DMS79 (cell line): ENCODE measurements around the gene HOXD11.

Experiments used
- DNase-seq: peaks from one replicate; lab custom pipeline; 2025; lab: John Stamatoyannopoulos, UW

Gene HOXD11

DNA sequence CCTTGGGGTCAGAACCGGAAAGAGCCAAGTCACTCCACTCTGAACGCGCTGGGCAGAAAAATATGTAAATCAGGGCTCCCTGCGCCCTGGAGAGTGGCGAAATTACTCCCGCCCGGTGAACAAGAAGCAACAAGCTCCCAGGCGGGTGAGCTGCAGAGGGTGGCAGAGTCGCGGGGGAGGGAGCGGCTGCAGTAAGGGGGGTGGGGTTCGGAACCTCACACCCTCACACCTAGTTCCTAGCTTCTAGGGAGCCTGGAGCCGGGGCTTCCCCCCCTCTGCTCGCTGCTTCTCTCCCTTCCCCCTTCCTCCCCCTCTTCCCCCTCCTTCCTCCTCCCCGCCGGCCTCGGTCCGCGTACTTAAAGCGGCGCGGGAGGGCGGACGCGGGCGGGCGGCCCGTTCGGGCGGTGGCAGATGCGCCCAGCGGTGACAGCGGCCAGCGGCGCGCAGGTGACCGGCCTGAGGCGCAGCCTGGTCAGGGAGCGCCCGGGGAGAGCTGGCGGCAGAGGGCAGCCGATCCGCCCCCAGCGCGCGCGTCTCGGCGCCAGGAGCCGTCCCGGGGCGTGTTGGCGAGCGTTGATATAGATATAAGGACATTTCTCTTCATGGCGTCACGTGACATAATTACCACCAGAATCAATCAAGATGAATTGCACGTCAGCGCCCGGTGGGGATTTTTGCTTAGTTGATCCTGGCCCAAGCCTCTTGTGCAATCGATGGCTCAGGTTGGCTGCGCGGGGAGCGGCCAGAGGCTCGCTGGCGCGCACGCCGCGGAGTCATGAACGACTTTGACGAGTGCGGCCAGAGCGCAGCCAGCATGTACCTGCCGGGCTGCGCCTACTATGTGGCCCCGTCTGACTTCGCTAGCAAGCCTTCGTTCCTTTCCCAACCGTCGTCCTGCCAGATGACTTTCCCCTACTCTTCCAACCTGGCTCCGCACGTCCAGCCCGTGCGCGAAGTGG, at the start of gene HOXD11:
HOXD11 (plus strand) TSS at position 700 of the 959 bp plus-strand sequence; CDS start at position 776, 76 bp downstream.
- DNase-seq, result peak; percentile 78

GRCh38 chr2:176063958-176064357, 43.1 kb upstream of the HOXD11 start:
- peak; percentile 77 for DNase-seq

DNA sequence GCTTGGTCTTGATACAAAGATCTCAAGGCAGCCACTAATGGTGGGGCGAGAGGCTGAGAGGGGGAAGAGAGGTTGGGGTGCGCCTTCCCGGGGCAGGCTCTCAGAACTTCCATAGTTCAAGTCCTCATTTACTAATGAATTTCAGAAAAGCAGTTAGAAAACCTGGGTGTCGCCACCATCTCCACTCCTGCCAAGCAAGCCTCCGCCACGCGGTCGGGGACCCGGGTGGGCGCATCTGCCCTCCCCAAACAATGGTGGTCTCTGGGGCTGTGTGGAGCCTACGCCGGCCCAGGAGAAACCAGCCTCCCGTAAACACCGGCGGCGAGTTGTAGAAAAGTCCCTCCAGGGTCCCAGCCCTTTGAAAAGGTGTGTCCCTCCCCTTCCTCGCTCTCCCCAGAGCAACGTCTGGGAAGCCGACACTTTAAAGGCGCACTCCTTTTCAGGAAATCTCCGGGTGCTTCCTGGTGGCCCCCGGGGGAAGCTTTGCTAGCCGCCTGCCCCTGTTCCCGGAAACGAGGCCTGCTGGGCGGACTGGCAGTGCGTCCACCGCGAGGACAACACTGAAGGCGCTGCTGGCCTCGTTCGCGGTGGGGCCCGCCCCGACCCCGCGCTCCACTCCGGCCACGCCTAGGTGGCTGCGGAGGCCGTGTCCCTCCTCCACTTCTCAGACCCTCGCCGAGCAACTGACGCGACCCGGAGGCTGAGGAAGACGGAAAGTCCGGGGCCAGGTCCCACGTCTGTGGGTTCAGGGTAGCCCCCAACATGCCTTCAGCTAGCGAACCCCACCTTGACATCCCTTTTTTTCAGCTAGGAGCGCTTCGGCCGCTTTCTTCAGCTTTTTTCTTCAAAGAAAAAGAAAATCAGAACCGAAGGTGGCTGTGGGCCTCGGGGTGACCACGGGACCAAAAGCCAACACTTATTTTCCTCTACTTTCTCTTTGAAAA, 40.2 kb upstream of the HOXD11 start:
- DNase-seq, result no peak

GRCh38 chr2:176067589-176068418, 39.3 kb upstream of the HOXD11 start:
- DNase-seq, result no peak

- DNase-seq, result no peak
Observed at GRCh38 chr2:176068419-176068832, 38.7 kb upstream of the HOXD11 start.

DNA sequence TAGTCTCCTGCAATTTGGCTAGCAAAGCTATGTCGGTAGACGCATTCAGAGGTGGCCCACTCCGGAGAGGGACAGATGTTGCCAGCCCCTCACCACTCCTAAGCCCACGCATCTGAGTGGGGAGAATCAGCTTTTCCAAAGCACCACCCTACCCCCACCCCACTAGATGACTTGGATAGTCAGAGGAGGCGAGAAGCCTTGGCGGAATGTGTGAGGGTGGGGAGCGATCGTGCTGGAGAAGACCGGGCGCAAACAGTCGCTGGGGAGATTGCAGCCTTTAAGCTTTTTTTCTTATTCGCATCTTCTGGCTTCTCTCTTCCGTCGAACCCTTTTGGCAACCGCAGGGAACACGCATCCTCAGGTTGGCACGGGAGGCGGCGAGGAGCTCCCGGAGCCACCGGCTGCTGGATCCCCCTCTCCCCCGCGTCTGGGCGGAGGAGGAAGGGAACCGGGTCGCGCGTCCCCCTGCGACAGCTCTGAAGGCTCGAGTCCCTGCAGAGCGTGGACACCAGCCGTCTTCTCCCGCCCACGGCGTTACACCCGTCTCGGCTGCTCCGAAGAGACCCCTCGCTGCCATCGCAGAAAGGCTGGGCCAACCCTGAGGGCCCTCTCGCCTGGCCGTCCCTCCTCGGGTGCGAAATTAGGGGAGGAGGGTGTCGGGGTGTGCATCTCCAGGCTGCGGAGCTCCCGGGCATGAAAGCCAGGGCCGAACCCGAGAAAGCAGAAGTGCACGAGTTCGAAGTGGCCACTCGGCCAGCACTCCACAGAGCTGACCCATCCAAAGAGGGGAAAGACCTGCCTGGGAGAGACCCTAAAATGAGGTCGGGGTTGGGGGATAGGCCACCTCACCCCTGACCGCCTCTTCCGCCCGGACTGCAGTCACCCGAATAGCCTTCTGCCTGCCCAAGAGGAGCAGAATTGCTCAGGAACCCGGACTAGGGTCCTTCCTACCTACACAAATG, 35.5 kb upstream of the HOXD11 start:
- no peak for DNase-seq

- DNase-seq, result no peak
Observed at GRCh38 chr2:176072292-176072669, 34.8 kb upstream of the HOXD11 start.

DNA sequence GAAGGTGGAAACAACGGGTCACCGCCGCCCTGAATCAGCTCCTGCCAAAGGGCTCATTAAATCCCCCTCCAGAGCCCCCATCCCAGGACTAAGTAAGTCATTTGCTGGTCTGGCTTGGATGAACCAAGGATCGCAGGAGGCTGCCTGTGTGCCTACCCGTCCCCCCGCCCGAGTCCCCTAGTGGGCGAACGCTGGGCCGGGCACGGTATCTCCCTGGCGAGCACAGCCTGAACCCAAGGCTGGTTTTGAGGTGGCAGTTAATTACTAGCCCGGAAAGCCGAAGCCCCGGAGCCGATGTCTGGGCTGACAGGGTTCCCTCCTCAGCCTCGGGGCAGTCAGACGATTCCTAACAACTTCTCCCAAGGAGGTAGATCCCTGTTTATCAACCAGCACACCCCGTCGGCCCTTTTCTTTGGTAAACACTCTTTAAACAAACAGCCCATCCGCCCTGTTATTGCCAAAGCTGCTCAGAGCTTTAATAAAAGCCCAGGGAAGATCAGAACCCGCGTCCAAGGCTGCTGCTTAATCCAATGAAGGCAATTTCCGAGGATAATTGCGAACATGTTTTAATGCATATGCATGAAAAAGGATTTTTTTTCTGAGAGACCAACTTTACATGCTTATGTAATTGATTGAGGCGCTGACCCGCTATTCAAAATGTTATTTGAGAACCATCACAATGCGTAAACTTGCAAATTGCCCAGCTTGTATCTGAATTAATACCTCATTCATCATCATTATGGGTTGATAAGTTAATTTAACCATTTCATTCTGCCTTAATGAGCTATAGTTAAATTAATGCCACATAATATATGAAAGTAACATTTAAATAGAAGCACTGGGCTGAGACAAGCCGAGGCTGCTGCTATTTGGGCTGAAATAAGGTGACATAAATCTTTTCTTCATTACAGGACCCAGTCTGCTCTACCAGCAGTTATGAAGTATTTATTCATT, 33.9 kb upstream of the HOXD11 start:
- DNase-seq, result no peak

DNA sequence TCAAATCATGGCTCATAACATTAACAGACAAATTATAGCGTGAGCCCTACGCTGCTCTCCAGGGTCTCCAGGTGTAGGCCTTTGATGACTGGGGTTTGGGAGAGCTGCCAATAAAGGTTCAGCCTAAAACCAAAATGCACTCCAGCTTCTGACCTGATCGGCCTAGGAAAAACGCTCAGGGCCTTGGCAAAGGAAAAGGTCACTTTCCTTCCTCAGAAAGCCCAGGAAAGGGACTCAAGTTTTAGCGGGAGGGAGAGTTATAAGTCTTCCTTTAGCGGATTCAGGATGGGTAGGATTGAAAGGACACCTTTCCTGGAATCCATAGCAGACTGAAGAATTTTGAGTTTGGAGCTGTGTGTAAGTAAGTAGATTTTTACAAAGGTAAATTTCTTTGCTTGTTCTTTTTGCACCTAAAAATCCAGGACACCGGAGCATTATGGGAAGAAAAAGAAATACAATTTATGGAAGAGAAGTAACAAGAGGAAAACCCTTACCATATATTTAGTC, 32.1 kb upstream of the HOXD11 start:
- peak; percentile 65 for DNase-seq

- DNase-seq, result no peak
Observed at GRCh38 chr2:176075481-176075880, 31.6 kb upstream of the HOXD11 start.

GRCh38 chr2:176076063-176076462, 31.0 kb upstream of the HOXD11 start:
- no peak for DNase-seq

DNA sequence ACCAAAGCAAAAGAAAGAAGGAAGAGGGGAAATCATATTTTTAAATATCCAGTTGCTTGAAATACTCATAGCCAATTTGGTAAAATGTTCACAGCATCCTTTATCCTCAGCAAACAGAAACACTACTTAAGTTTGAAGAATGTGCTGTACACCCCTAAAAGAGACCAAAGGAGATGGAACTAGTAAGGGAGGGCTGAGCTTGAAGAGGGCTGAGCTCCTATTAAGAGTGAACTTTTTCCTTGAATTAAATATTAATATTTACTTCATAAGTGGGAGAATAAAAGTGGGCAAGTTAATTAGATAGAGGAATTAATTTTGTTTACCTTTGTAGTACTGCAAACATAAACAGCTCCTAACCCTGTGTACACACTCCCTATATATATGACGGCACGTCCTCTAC, 30.3 kb upstream of the HOXD11 start:
- DNase-seq, result no peak

DNA sequence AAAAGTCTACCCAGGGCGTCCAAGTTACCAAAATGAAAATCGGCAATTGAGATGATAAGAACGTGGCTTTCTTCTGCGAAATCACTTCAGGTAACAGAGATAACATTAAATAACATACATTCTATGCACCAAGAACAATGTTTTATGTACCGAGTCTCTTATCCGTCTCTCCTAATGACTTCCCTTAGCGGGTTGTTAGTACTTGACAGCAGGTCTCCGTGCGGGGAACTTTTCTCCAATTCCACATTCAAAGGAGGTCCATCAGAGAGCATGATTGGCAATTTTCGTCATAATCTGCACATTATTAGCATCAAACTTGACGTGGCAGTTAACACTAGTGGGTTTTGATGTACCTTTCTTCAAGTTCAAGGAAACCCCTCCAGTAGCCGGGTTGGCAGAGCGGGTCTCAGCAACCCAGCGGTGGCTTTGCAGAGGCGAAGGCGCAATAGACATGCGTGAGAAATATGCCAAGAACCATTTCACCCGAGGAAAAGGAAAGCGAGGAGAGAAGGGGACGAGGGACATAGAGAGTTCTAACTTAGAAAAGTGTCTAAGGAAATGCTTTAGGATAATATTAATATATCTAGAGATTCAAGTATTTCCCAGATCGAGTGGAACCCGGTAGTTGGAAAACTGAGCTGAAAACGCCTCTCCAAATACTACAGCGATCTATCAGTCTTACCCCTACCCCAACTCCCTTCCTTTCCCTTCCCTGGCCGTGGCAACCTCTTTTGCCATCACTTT, 28.4 kb upstream of the HOXD11 start:
- peak; percentile 65 for DNase-seq

DNA sequence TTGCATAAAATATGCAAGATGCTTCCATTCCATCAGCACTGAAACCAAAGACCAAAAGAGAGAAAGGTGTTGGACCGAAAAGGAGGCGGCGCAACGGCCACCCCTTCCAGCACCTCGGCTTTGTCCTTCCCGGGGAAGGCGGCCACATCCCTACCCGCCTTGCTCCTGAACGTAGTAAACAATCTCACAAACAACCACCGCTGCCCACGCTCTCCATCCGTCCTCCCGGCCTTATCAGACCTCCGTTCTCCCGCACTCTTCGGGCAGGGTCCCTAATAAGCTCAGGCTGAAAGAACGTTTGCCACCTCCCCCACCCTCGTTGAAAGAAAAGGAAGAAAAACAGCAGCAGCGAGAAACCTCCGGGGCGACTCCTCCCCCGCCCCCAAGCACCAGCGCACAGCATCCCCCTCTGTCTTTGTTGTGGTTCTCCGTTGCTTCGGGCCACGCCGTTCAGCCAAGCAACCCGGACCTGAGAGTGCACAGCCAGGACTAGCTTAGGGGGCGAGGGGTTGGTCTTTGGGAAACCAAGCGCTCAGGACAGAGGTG, 27.7 kb upstream of the HOXD11 start:
- DNase-seq, result peak; percentile 50

DNA sequence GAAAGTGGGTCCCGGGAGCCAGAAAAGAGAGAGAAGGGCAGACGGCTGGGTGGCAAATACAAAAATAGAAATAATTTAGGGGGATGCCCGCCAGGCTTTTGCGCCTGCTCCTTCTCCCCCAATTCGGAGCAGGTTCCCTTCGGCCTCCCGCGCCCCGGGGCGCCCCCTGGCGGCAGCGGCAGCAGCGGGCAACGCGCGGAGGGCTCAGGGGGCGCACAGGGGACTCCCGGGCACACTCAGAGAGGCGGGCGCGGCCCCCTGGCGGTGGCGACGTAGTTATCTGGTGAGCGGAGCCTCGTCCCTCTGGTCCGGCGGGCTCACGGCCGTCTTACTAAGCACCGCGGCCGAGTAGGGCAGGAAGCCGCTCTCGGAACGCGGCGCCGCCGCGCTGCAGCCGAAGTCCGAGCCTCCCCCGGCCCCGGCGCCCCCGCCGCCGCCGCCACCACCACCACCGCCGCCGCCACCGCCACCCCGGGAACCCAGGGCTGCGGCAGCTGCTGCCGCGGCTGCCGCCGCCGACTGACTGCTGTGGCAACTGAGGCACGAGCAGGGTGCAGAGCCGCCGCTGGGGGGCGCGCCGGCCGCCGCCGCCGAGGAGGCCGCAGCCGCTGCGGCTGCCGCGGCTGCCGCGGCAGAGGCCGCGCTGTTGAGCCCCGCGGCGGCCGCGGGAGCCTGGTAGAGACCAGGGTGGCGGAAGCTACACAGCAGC, 27.1 kb upstream of the HOXD11 start:
- no peak for DNase-seq

GRCh38 chr2:176080540-176081375, 26.3 kb upstream of the HOXD11 start:
- no peak for DNase-seq
